ENCODE results near the gene MUC13.

The MUC13 gene

GRCh38 chr3:124856677-124857076 lies 77.9 kb downstream of the MUC13 start:
- Histone ChIP-seq H3K4me3 (ENCODE audit: insufficient read length, low read depth) (no peak overlapping the region), H3K4me1 (ENCODE audit: insufficient read depth, insufficient read length) (no peaks in the 10 kb centered on the region), H3K9me3 (ENCODE audit: insufficient read depth, low read length) (no peaks in the 10 kb centered on the region), H3K9ac (ENCODE audit: insufficient read length, low read depth) (no peak overlapping the region), H3K36me3 (ENCODE audit: insufficient read depth, insufficient read length, low read length) (peaks cover 59% of the 10 kb centered on the region), H3K27me3 (ENCODE audit: insufficient read depth, insufficient read length) (no peaks in the 10 kb centered on the region)
- no peak for TF ChIP-seq SUZ12 (IDR thresholded peaks at IDR 0.05; ENCODE audit: extremely low read depth, insufficient read depth, insufficient read length)
- TF ChIP-seq ZNF274 (IDR thresholded peaks at IDR 0.05; ENCODE audit: low read depth, low read length), result no peak
- TF ChIP-seq YY1 (IDR thresholded peaks at IDR 0.05; ENCODE audit: insufficient read depth, insufficient read length), result no peak
- no peak for DNase-seq (ENCODE audit: low read depth, low spot score)
